Calu3 (cell line): Measurements from ENCODE around the gene GIN1. TPM values are rescaled to one million over a fixed set of nuclear protein-coding genes. Genes with fewer than 3 reads are reported as not detected.

ENCODE experiments used
- BruUV-seq: library from RNA; stranded (reverse); fragments of 400-500 nt; replicated peaks from 2 replicates; lab custom pipeline; 2021; lab: Mats Ljungman, UMichigan
- CTCF ChIA-PET: fragments of 300-600 bp; sonication (Branson Sonifier 250); formaldehyde crosslinking; loops from one replicate; lab custom pipeline; 2022; ENCODE audit warnings: antibody characterized with exemption; lab: Charles Lee
- DNase-seq: peaks from one replicate; pipeline ENCODE4 v3.0.0; 2022
- H3K27ac Mint-ChIP-seq: one replicate; pipeline ENCODE4 v1.8.0; 2022; ENCODE audit warnings: mixed read lengths; ENCODE audit not compliant: unreplicated experiment
- H3K27me3 Mint-ChIP-seq: one replicate; pipeline ENCODE4 v1.8.0; 2022; ENCODE audit warnings: mixed read lengths; ENCODE audit not compliant: unreplicated experiment
- H3K36me3 Mint-ChIP-seq: one replicate; pipeline ENCODE4 v1.8.0; 2022; ENCODE audit warnings: mild to moderate bottlenecking, moderate library complexity, mixed read lengths; ENCODE audit not compliant: insufficient read depth, unreplicated experiment
- H3K4me1 Mint-ChIP-seq: one replicate; pipeline ENCODE4 v1.8.0; 2022; ENCODE audit warnings: mild to moderate bottlenecking, low read depth, mixed read lengths; ENCODE audit not compliant: unreplicated experiment
- H3K4me3 Mint-ChIP-seq: one replicate; pipeline ENCODE4 v1.8.0; 2022; ENCODE audit warnings: mild to moderate bottlenecking, low read depth, moderate library complexity, mixed read lengths; ENCODE audit not compliant: unreplicated experiment
- H3K9me3 Mint-ChIP-seq: one replicate; pipeline ENCODE4 v1.8.0; 2022; ENCODE audit warnings: low read depth, mixed read lengths; ENCODE audit not compliant: unreplicated experiment
- CTCF ChIP-seq: fragments of 200-600 bp; IDR thresholded peaks from one replicate; pipeline ENCODE4 v1.8.0; 2022; ENCODE audit warnings: antibody characterized with exemption; ENCODE audit not compliant: unreplicated experiment
- intact Hi-C: fragments of 100-400 bp; cut with micrococcal nuclease; formaldehyde crosslinking; loops from one replicate; pipeline ENCODE4 v1.10.0; 2022; ENCODE audit not compliant: unreplicated experiment
- total RNA-seq: library from RNA; stranded (reverse); gene quantifications from 2 replicates; pipeline ENCODE4 v1.2.3, GENCODE V29; 2022

Gene GIN1
- total RNA-seq, 1 experiment from 2014 or later = 12.0 TPM

GRCh38 chr5:103092676-103093075 lies 27.3 kb downstream of the GIN1 start:
- no peaks in the 10 kb centered on the region for H3K9me3 Mint-ChIP-seq
- TF ChIP-seq CTCF = no peak
- no peaks in the 10 kb centered on the region for H3K27me3 Mint-ChIP-seq
- no peak overlapping the region for H3K4me3 Mint-ChIP-seq
- BruUV-seq = no TSS peak
- H3K4me1 Mint-ChIP-seq = no peaks in the 10 kb centered on the region
- DNase-seq = no peak
- CTCF ChIA-PET = no interaction called here
- no peaks in the 10 kb centered on the region for H3K36me3 Mint-ChIP-seq
- no peak overlapping the region for H3K27ac Mint-ChIP-seq
- intact Hi-C loops = no loop called here

GRCh38 chr5:103090791-103091190 lies 29.1 kb downstream of the GIN1 start:
- no peak for TF ChIP-seq CTCF
- peaks cover 4% of the 10 kb centered on the region for H3K9me3 Mint-ChIP-seq
- CTCF ChIA-PET = no interaction called here
- H3K27ac Mint-ChIP-seq = no peak overlapping the region
- no peaks in the 10 kb centered on the region for H3K4me1 Mint-ChIP-seq
- no peak overlapping the region for H3K4me3 Mint-ChIP-seq
- intact Hi-C loops = no loop called here
- no TSS peak for BruUV-seq
- H3K36me3 Mint-ChIP-seq = no peaks in the 10 kb centered on the region
- DNase-seq = no peak
- H3K27me3 Mint-ChIP-seq = no peaks in the 10 kb centered on the region

- intact Hi-C loops = no loop called here
- CTCF ChIA-PET = no interaction called here
- H3K36me3 Mint-ChIP-seq = no peaks in the 10 kb centered on the region
Observed at GRCh38 chr5:103089272-103089671, 30.7 kb downstream of the GIN1 start.

GRCh38 chr5:103086547-103086946 lies 33.4 kb downstream of the GIN1 start:
- DNase-seq = no peak
- no TSS peak for BruUV-seq
- H3K27me3 Mint-ChIP-seq = no peaks in the 10 kb centered on the region

More at GRCh38 chr5:103089272-103089671, 30.7 kb downstream of the GIN1 start:
- no peak for TF ChIP-seq CTCF
- no peak for DNase-seq
- H3K4me1 Mint-ChIP-seq = no peaks in the 10 kb centered on the region
- H3K27me3 Mint-ChIP-seq = no peaks in the 10 kb centered on the region
- H3K27ac Mint-ChIP-seq = no peak overlapping the region
- no peak overlapping the region for H3K4me3 Mint-ChIP-seq
- peaks cover 5% of the 10 kb centered on the region for H3K9me3 Mint-ChIP-seq
- BruUV-seq = no TSS peak

More at GRCh38 chr5:103086547-103086946, 33.4 kb downstream of the GIN1 start:
- H3K4me1 Mint-ChIP-seq = no peaks in the 10 kb centered on the region
- CTCF ChIA-PET = no interaction called here
- H3K4me3 Mint-ChIP-seq = no peak overlapping the region
- peaks cover 20% of the 10 kb centered on the region for H3K9me3 Mint-ChIP-seq
- no peak overlapping the region for H3K27ac Mint-ChIP-seq
- H3K36me3 Mint-ChIP-seq = no peaks in the 10 kb centered on the region
- intact Hi-C loops = no loop called here
- TF ChIP-seq CTCF = no peak
